GM23248 (cell line): ENCODE results near the gene GABBR1.

ENCODE experiments used
- EZH2 ChIP-seq: fragments of 200-600 bp; sonication (generic); IDR thresholded peaks from 2 replicates; pipeline ENCODE4 v1.6.1; 2018; ENCODE audit warnings: antibody characterized with exemption, mild to moderate bottlenecking; ENCODE audit not compliant: insufficient read depth, poor library complexity, severe bottlenecking
- EZH2phosphoT487 ChIP-seq: fragments of 200-600 bp; sonication (generic); IDR thresholded peaks from 2 replicates; pipeline ENCODE4 v1.6.1; 2018; ENCODE audit warnings: antibody characterized with exemption, moderate library complexity, mild to moderate bottlenecking, low read depth; ENCODE audit not compliant: insufficient read depth

GRCh38 chr6:29633534-29633905, 537 bp upstream of the GABBR1 start:
- TF ChIP-seq EZH2phosphoT487, result no peak
- TF ChIP-seq EZH2, result no peak
